Measurements from ENCODE around the gene C3orf20. TPM values are rescaled to one million over a fixed set of nuclear protein-coding genes. Genes with fewer than 3 reads are reported as not detected.
"Not testable (repeated sequence)": the region's sequence is repeated elsewhere in the genome, so short reads cannot be mapped to it uniquely, and the experiment has no call there.

The C3orf20 gene
- total RNA-seq, 3 donors from 2014 or later: 0.08 to 0.14 TPM; not detected in 1

DNA sequence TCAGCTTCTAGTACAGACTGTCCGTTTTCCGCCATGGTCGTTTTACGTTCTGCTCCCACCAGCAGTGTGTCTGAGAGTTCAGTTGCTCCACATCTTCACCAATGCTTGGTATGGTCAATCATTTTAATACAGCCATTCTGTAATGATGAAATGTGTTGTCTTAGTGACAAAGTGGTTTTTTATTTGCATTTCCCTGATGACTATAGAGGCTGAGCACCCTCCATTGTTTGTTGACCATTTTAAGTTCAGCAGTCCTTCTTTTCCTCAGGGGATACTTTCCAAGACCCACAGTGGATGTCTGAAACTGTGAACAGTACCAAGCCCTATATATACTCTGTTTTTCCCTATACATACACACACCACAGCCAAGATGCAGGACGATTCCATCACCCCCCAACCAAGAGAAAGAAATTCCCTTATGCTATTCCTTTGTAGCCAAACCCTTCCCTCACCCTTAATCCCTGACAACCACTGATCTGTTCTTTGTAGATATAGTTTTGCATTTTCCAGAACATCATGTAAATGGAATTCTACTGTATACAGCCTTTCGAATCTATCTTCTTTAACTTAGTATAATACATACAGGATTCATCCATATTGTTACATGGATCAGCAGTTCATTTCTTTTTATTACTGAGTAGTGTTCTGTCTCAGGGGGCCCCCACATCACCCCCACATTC lies 55.9 kb downstream of the C3orf20 start:
- Mint-ChIP-seq H3K27me3 (ENCODE audit: low read depth) (no peaks in the 10 kb centered on the region), H3K4me3 (no peak overlapping the region), H3K36me3 (ENCODE audit: insufficient read depth) (peaks cover 3% of the 10 kb centered on the region), H3K9me3 (no peaks in the 10 kb centered on the region), H3K4me1 (ENCODE audit: low read depth) (no peaks in the 10 kb centered on the region)
- ATAC-seq (no peak), DNase-seq (no peak)

DNA sequence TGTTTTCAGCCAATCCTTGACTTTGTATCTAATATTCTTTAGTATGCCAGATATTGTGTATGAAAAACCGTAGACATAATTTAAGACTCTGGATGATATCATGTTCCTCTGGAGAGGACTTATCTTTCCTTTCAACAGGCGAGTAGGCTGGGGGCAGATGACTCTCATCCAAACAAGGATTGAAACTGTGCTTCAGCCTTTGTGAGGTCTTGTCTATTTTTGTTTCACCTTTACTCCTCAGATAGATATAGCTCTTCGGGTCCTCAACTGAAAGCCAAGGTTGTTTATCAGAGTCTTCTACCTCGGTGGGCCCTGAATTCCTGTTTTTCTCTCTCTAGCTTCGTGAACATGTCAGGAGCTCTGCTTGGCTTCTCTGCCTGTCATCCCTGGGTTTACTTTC lies 66.0 kb downstream of the C3orf20 start:
- Mint-ChIP-seq H3K9me3 (peaks cover 4% of the 10 kb centered on the region), H3K36me3 (ENCODE audit: insufficient read depth) (peaks cover 3% of the 10 kb centered on the region), H3K4me3 (no peak overlapping the region), H3K4me1 (ENCODE audit: low read depth) (no peaks in the 10 kb centered on the region), H3K27me3 (ENCODE audit: low read depth) (peaks cover 18% of the 10 kb centered on the region)
- DNase-seq (no peak), ATAC-seq (no peak)

DNA sequence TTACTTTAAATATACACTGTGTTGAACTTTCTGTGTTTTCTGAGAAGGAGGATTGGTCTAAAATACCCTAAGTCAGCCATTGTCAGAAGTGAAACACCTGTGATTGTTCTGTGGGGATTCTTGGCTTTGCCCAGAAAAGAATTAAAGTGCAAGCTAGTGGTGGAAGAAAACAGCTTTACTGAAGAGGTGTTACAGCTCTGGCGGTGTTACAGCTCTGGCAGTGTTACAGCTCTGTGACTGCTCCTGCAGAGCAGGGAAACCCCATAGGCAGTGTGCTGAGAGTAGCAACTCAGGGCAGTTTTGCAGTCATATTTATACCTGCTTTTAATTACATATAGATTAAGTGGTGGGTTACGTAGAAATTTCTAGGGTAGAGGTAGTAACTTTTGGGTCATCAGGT lies 66.6 kb downstream of the C3orf20 start:
- H3K4me1 Mint-ChIP-seq (ENCODE audit: low read depth): no peaks in the 10 kb centered on the region
- no peak overlapping the region for H3K4me3 Mint-ChIP-seq
- ATAC-seq (no peak), DNase-seq (no peak)
- peaks cover 3% of the 10 kb centered on the region for H3K36me3 Mint-ChIP-seq (ENCODE audit: insufficient read depth)
- peaks cover 18% of the 10 kb centered on the region for H3K27me3 Mint-ChIP-seq (ENCODE audit: low read depth)
- peaks cover 4% of the 10 kb centered on the region for H3K9me3 Mint-ChIP-seq

DNA sequence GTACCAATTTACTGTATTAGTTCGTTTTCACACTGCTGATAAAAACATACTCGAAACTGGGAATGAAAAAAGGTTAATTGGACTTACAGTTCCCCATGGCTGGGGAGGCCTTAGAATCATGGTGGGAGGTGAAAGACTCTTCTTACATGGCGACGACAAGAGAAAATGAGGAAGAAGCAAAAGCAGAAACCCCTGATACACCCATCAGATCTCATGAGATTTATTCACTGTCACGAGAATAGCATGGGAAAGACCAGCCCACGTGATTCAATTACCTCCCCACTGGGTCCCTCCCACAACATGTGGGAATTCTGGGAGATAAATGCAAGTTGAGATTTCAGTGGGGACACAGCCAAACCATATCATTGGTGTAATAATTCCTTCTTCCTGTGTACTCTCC lies 69.6 kb downstream of the C3orf20 start:
- H3K4me1 Mint-ChIP-seq (ENCODE audit: low read depth): no peaks in the 10 kb centered on the region
- peaks cover 21% of the 10 kb centered on the region for H3K27me3 Mint-ChIP-seq (ENCODE audit: low read depth)
- no peak overlapping the region for H3K4me3 Mint-ChIP-seq
- peaks cover 4% of the 10 kb centered on the region for H3K9me3 Mint-ChIP-seq
- no peak for ATAC-seq
- H3K36me3 Mint-ChIP-seq (ENCODE audit: insufficient read depth): peaks cover 3% of the 10 kb centered on the region
- no peak for DNase-seq

DNA sequence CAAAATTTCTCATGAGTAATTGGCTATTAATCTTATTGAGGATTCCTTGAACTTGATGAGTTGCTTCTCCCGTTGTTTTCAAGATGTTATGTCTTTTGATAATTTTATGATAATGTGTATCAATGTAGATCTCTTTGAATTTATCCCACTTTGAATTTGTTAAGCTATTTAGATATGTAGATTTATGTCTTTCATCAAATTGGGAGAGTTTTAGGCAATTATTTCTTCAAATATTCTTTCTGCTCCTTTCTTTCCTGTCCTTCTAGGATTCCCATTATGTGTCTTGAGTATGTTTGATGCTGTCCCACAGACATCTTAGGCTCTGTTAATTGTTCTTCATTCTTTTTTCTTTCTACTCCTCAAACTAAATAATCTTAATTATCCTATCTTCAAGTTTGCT lies 75.7 kb downstream of the C3orf20 start:
- Mint-ChIP-seq H3K36me3 (ENCODE audit: insufficient read depth) (peaks cover 6% of the 10 kb centered on the region), H3K4me1 (ENCODE audit: low read depth) (no peaks in the 10 kb centered on the region), H3K4me3 (no peak overlapping the region), H3K9me3 (peaks cover 13% of the 10 kb centered on the region), H3K27me3 (ENCODE audit: low read depth) (peaks cover 9% of the 10 kb centered on the region)
- no peak for ATAC-seq
- no peak for DNase-seq

DNA sequence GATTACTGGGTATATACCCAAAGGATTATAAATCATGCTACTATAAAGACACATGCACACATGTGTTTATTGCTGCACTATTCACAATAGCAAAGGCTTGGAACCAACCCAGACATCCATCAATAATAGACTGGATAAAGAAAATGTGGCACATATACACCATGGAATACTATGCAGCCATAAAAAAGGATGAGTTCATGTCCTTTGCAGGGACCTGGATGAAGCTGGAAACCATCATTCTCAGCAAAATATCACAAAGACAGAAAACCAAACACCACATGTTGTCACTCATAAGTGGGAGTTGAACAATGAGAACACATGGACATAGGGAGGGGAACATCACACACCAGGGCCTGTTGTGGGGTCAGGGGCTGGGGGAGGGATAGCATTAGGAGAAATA lies 78.0 kb downstream of the C3orf20 start:
- not testable (repeated sequence) for H3K4me3 Mint-ChIP-seq
- H3K9me3 Mint-ChIP-seq: peaks cover 13% of the 10 kb centered on the region

DNA sequence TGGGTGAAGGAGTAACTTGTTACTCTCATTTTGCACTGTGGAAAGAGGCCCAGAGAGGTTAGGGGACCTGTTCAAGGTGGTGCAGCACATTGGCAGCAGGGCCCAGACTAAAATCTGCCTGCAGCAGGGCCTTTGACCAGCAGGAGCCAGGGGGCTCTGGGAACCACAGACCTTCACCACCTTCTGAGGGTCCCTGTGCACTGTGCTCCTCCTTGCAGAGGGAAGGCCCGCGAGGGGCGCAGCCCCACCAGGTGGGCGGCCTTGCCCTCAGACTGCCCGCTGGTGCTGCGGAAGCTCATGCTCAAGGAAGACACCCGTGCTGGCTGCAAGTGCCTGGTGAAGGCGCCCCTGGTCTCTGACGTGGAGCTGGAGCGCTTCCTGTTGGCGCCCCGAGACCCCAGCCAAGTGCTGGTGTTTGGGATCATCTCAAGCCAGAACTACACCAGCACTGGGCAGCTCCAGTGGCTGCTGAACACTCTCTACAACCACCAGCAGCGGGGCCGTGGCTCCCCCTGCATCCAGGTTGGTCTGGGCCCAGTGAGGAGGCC lies 82.3 kb downstream of the C3orf20 start:
- ATAC-seq (no peak), DNase-seq (no peak)
- Mint-ChIP-seq H3K27me3 (ENCODE audit: low read depth) (peaks cover 2% of the 10 kb centered on the region), H3K4me3 (no peak overlapping the region), H3K36me3 (ENCODE audit: insufficient read depth) (no peaks in the 10 kb centered on the region), H3K4me1 (ENCODE audit: low read depth) (peaks cover 3% of the 10 kb centered on the region), H3K9me3 (no peaks in the 10 kb centered on the region)

More for the DNA sequence above, 78.0 kb downstream of the C3orf20 start:
- not testable (repeated sequence) for H3K27me3 Mint-ChIP-seq (ENCODE audit: low read depth); ATAC-seq; H3K36me3 Mint-ChIP-seq (ENCODE audit: insufficient read depth); H3K4me1 Mint-ChIP-seq (ENCODE audit: low read depth); DNase-seq

DNA sequence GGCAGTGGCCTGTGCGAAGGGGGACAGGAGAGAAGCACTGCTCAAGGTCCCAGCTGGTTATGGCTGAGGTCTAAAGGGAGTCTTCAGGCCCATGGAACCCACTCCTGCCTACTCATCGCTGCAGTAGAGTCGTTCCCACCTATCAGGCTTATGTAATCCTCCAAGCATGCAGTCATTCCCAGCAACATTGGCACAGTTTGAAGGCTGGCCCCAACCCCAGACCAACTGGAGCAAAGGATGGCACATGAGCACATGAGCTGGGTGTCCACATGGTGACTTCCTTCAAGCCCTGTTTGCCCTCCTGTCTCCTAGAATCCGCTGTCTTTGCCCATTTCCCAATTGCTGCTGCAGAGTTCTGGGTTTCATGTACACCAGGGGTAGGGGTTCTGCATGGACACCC lies 83.4 kb downstream of the C3orf20 start:
- H3K4me3 Mint-ChIP-seq: no peak overlapping the region
- peaks cover 3% of the 10 kb centered on the region for H3K4me1 Mint-ChIP-seq (ENCODE audit: low read depth)
- no peaks in the 10 kb centered on the region for H3K9me3 Mint-ChIP-seq

DNA sequence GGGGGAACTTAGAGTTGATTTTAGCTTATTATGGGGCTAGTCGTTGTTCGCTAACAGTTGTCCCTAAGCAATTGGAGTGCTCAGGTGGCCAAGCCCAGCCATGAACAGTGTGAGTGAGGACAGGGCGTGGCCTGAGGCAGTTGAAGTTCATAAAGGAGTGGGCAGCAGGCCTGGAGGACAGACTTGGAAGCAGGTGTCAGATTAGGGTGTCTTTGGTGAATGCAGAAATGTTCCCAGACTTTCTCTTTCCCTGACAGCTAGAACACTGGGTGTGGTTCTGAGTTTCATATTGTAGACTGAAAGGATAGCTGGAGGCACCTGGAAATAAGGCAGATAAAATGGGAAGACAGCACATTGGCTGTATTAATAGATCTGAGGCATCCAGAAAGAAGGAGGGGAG lies 84.0 kb downstream of the C3orf20 start:
- Mint-ChIP-seq H3K4me1 (ENCODE audit: low read depth) (peaks cover 3% of the 10 kb centered on the region), H3K27me3 (ENCODE audit: low read depth) (no peaks in the 10 kb centered on the region), H3K36me3 (ENCODE audit: insufficient read depth) (no peaks in the 10 kb centered on the region), H3K9me3 (no peaks in the 10 kb centered on the region), H3K4me3 (no peak overlapping the region)
- no peak for ATAC-seq
- no peak for DNase-seq

More for the DNA sequence above, 83.4 kb downstream of the C3orf20 start:
- no peak for ATAC-seq
- DNase-seq: no peak
- Mint-ChIP-seq H3K36me3 (ENCODE audit: insufficient read depth) (no peaks in the 10 kb centered on the region), H3K27me3 (ENCODE audit: low read depth) (no peaks in the 10 kb centered on the region)

DNA sequence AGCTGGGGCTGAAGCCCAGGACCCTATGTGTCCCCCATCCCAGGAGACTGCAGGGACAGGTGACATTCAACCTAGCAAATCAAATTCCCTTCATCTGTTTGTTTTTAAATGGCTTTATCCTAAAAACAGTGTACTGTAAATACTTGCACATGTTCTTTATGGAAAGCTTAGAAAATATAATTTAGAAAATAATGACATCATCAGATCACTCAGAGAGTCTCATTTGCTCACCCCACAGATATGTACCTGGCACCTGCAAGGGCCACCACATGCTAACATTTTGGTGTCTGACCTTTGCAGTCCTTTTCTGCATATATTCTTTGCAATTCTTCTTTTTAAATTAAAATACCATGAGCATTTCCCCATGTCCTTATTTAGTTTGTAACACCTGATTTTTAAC lies 85.2 kb downstream of the C3orf20 start:
- no peaks in the 10 kb centered on the region for H3K36me3 Mint-ChIP-seq (ENCODE audit: insufficient read depth)
- no peaks in the 10 kb centered on the region for H3K9me3 Mint-ChIP-seq
- H3K4me3 Mint-ChIP-seq: no peak overlapping the region
- H3K4me1 Mint-ChIP-seq (ENCODE audit: low read depth): peaks cover 3% of the 10 kb centered on the region
- ATAC-seq (no peak), DNase-seq (no peak)
- no peaks in the 10 kb centered on the region for H3K27me3 Mint-ChIP-seq (ENCODE audit: low read depth)

DNA sequence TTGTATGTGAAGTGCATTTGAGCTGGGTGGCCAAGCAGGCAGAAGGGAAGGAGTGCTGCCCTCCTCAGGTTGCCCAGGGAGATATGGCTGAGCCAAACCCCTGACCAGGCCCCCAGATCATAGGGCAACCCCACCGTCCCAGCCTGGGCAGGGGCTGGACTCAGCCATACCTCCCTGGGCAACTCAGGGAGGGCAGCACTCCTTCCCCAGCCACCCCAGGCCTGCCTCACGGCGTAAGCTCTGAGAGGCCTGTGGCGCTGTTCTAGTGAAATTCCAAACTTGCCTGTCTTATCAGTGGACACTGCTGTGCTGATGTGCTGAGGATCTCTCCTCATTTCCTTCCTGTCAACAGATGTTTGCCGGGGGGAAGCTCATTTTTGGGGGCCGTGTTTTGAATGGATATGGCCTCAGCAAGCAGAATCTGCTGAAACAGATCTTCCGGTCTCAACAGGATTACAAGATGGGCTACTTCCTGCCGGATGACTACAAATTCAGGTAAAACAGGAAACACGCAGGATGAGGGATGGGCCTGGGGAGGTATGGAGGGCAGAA lies 86.3 kb downstream of the C3orf20 start:
- no peak overlapping the region for H3K4me3 Mint-ChIP-seq

DNA sequence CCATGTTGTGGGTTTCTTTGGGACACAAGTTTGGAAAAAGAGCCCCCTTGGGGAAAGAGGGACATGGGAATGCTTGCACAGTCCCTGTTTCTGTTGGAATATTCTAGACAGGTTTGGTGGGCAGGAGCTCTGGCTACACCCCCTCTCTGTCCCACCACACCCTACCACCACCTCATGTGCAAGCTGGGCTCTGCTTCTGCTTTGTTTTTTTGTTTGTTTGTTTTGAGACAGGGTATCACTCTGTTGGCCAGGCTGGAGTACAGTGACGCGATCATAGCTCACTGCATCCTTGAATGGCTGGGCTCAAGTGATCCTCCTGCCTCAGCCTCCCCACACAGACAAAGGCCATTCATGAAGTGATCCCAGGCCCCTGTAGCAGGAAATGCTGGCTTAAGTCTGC lies 86.9 kb downstream of the C3orf20 start:
- ATAC-seq: no peak

More for the DNA sequence above, 86.3 kb downstream of the C3orf20 start:
- H3K4me1 Mint-ChIP-seq (ENCODE audit: low read depth): peaks cover 3% of the 10 kb centered on the region
- DNase-seq (no peak), ATAC-seq (no peak)
- H3K9me3 Mint-ChIP-seq: no peaks in the 10 kb centered on the region
- H3K36me3 Mint-ChIP-seq (ENCODE audit: insufficient read depth): no peaks in the 10 kb centered on the region
- no peaks in the 10 kb centered on the region for H3K27me3 Mint-ChIP-seq (ENCODE audit: low read depth)

DNA sequence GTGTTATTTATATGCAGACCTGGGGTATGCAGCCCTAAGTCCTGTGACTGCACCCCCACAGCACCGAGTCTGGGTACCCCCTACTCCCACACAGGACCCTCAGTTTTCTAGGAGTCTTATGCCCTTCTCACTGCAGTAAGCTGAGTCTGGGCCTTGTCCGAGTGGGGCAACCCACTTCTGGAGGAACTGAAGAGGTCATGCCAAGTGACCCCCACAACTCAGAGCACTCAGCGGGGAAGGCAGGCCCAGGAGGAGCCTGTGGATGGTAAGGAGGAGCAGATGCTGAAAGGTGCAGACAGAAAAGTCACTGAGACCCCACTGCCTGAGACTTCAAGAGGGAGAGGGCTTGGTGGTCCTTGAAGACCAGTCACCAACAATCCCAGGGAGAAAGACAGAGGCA lies 87.8 kb downstream of the C3orf20 start:
- Mint-ChIP-seq H3K4me1 (ENCODE audit: low read depth) (peaks cover 3% of the 10 kb centered on the region), H3K36me3 (ENCODE audit: insufficient read depth) (no peaks in the 10 kb centered on the region), H3K4me3 (no peak overlapping the region), H3K9me3 (no peaks in the 10 kb centered on the region), H3K27me3 (ENCODE audit: low read depth) (no peaks in the 10 kb centered on the region)
- DNase-seq (no peak), ATAC-seq (no peak)

More for the DNA sequence above, 86.9 kb downstream of the C3orf20 start:
- no peak for DNase-seq
- no peaks in the 10 kb centered on the region for H3K9me3 Mint-ChIP-seq
- no peaks in the 10 kb centered on the region for H3K36me3 Mint-ChIP-seq (ENCODE audit: insufficient read depth)
- peaks cover 3% of the 10 kb centered on the region for H3K4me1 Mint-ChIP-seq (ENCODE audit: low read depth)
- no peak overlapping the region for H3K4me3 Mint-ChIP-seq
- no peaks in the 10 kb centered on the region for H3K27me3 Mint-ChIP-seq (ENCODE audit: low read depth)

DNA sequence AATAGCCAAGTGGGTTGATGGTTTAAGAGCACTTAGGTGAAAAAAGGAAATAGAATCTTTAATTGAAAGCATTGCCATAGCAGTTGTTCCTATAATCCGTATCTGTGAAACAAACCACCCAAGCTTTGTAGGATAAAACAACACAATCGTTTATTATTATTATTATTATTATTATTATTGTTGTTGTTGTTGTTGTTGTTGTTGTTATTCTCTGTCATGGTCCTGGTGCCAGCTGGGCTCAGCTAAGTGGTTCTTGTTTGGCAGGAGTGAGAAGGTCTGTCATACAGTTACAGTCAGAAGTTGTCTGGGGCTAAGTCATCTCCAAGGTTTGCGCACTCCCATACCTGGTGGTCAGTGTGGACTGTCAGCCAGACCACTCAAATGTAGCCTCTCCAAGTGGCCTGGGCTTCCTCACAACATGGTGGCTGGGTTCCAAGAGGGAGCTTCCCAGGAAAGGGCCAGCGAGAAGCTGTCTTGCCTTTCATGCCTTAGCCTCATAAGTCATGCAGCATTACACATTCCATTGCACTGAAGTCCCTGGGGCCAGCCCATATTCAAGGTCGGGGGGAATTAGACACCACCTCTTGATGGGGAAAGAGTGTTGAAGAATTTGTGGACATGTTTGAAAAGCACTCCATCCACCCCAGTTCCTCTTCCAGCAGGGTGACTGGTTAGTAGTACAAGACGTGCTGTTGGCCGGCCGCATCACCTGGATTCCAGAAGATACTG lies 89.6 kb downstream of the C3orf20 start:
- H3K4me3 Mint-ChIP-seq: no peak overlapping the region
- peaks cover 3% of the 10 kb centered on the region for H3K4me1 Mint-ChIP-seq (ENCODE audit: low read depth)
- ATAC-seq (no peak), DNase-seq (no peak)
- H3K9me3 Mint-ChIP-seq: no peaks in the 10 kb centered on the region
- no peaks in the 10 kb centered on the region for H3K27me3 Mint-ChIP-seq (ENCODE audit: low read depth)
- no peaks in the 10 kb centered on the region for H3K36me3 Mint-ChIP-seq (ENCODE audit: insufficient read depth)

DNA sequence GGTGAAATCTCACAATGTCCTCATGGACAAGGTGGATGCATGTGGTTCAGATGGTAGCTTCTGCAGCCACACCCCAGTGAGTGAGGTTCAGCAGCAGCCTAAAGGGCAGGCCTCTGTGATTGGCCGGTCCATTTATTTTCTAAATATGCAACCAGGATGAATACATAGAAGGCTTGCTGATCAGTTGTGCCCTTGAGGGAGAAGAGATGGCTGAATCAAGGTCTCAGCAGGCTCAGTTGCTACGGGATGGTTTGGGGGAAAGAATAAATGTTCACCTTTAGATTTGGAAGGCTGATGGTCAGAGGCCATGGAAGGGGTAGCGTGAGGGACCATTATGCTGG lies 90.1 kb downstream of the C3orf20 start:
- Mint-ChIP-seq H3K9me3 (no peaks in the 10 kb centered on the region), H3K4me1 (ENCODE audit: low read depth) (peaks cover 3% of the 10 kb centered on the region)
- ATAC-seq: no peak

More for the DNA sequence above, 90.1 kb downstream of the C3orf20 start:
- no peaks in the 10 kb centered on the region for H3K27me3 Mint-ChIP-seq (ENCODE audit: low read depth)
- no peak overlapping the region for H3K4me3 Mint-ChIP-seq
- no peak for DNase-seq
- no peaks in the 10 kb centered on the region for H3K36me3 Mint-ChIP-seq (ENCODE audit: insufficient read depth)
